Thyroid gland (tissue), 4 donors: Measurements from ENCODE around the gene HMCN2.

Source experiments
- POLR2A ChIP-seq, 2 donors: fragments of 450-650 bp; IDR thresholded peaks; one replicate each; pipeline ENCODE4 v1.6.1; 2017; ENCODE audit warnings: antibody characterized with exemption in 2 of 2, mild to moderate bottlenecking in 2 of 2, moderate library complexity in 1 of 2
- TF ChIP-seq, protein P1 (sequence below), 6 experiments: fragments of 200-600 bp in 3 of 6; fragments of 450-650 bp in 3 of 6; sonication (generic) in 3 of 6; IDR thresholded peaks; one replicate each; pipeline ENCODE4 v1.5.1; 2016 to 2019; ENCODE audit warnings: antibody characterized with exemption in 6 of 6, mild to moderate bottlenecking in 2 of 6, inconsistent platforms in 1 of 6, moderate library complexity in 1 of 6

DNA sequence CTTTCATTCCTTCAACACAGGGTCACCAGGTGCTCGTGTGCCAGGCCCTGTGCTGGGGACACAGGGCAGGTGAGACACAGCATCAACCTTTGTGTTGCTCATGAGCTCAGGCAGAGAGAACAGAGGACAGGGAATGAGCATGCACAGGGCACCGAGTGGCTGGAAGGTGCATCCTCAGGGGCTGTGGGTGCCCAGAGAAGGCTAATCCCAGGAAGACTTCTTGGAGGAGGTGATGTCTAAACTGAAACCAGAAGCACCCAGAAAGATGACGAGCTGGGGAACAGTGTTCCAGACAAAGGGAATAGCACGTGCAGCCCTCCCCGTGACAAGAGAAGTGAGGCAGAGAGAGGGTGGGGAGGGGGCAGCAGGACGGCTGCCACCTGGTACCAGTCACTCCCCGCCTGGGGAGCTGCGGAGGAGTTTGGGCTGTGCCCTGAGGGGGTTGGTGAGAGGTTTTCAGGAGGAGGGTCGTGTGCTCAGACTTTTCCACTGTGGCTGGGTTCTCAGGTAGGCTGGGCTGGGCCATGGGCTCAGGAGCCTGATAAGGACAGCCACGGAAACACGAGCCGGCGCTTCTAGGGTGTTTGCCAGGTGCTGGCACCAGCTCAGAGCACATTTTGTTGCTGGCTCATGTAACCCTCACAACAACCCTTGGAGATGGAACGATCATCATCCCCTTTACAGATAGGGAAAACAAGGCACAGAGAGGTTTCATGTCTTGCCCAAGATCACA lies 46.0 kb downstream of the HMCN2 start:
- TF ChIP-seq POLR2A (IDR thresholded peaks at IDR 0.05), result no peak
- TF ChIP-seq, protein P1, sequence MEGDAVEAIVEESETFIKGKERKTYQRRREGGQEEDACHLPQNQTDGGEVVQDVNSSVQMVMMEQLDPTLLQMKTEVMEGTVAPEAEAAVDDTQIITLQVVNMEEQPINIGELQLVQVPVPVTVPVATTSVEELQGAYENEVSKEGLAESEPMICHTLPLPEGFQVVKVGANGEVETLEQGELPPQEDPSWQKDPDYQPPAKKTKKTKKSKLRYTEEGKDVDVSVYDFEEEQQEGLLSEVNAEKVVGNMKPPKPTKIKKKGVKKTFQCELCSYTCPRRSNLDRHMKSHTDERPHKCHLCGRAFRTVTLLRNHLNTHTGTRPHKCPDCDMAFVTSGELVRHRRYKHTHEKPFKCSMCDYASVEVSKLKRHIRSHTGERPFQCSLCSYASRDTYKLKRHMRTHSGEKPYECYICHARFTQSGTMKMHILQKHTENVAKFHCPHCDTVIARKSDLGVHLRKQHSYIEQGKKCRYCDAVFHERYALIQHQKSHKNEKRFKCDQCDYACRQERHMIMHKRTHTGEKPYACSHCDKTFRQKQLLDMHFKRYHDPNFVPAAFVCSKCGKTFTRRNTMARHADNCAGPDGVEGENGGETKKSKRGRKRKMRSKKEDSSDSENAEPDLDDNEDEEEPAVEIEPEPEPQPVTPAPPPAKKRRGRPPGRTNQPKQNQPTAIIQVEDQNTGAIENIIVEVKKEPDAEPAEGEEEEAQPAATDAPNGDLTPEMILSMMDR (IDR thresholded peaks at IDR 0.05), result no peak
